IMR-90 (cell line): ENCODE results near the gene DZIP1. TPM values are rescaled to one million over a fixed set of nuclear protein-coding genes. Genes with fewer than 3 reads are reported as not detected.

ENCODE experiments used
- ATAC-seq: fragments of 200-7000 bp; cut with Tn5 transposase; 2 replicates; pipeline ENCODE4 v1.9.1; 2020; ENCODE audit warnings: low read depth, mild to moderate bottlenecking, moderate library complexity
- BruUV-seq: library from RNA; stranded (reverse); fragments of 400-500 nt; replicated peaks from 2 replicates; lab custom pipeline; 2021; lab: Mats Ljungman, UMichigan
- CTCF ChIA-PET: fragments of 300-600 bp; formaldehyde crosslinking; extraction: SDS; loops from one replicate; lab custom pipeline; 2021; ENCODE audit warnings: antibody characterized with exemption; lab: Yijun Ruan, JAX
- POLR2A ChIA-PET: fragments of 300-600 bp; sonication (Branson Sonifier 250); formaldehyde crosslinking; loops from one replicate; lab custom pipeline; 2022; ENCODE audit warnings: antibody characterized with exemption; ENCODE audit not compliant: unreplicated experiment; lab: Charles Lee
- DNase-seq: peaks from one replicate; pipeline ENCODE4 v3.0.0; 2013
- H2AFZ ChIP-seq: replicated peaks from 2 replicates; pipeline ENCODE3; 2013; ENCODE audit warnings: low read length, mild to moderate bottlenecking; ENCODE audit not compliant: poor library complexity
- H2AK5ac ChIP-seq: 2 replicates; pipeline ENCODE4 v1.6.1; 2013; ENCODE audit warnings: low read depth, low read length, inconsistent platforms
- H2AK9ac ChIP-seq: replicated peaks from 2 replicates; pipeline ENCODE3; 2013; ENCODE audit warnings: mild to moderate bottlenecking, low read depth, low read length, moderate library complexity; ENCODE audit not compliant: poor library complexity
- H2BK120ac ChIP-seq: 2 replicates; pipeline ENCODE4 v1.6.1; 2013; ENCODE audit warnings: low read depth, low read length, inconsistent platforms
- H2BK15ac ChIP-seq: 3 replicates; pipeline ENCODE4 v1.6.1; 2013; ENCODE audit warnings: low read depth, low read length, inconsistent platforms
- H2BK20ac ChIP-seq: 2 replicates; pipeline ENCODE4 v1.6.1; 2013; ENCODE audit warnings: low read depth, mild to moderate bottlenecking, inconsistent platforms, low read length, moderate library complexity
- H2BK5ac ChIP-seq: 2 replicates; pipeline ENCODE4 v1.6.1; 2013; ENCODE audit warnings: mild to moderate bottlenecking, low read depth, low read length, inconsistent platforms; ENCODE audit not compliant: poor library complexity, severe bottlenecking
- H3K14ac ChIP-seq: replicated peaks from 2 replicates; pipeline ENCODE4 v1.6.1; 2013; ENCODE audit warnings: low read depth, low read length, inconsistent platforms
- H3K18ac ChIP-seq: 2 replicates; pipeline ENCODE4 v1.6.1; 2013; ENCODE audit warnings: low read depth, low read length, control low read depth
- H3K23ac ChIP-seq: 2 replicates; pipeline ENCODE4 v1.6.1; 2013; ENCODE audit warnings: low read depth, low read length, inconsistent platforms
- H3K27ac ChIP-seq: 2 replicates; pipeline ENCODE4 v1.5.1; 2013; ENCODE audit warnings: mild to moderate bottlenecking, control low read depth, low read length; ENCODE audit not compliant: insufficient read depth
- H3K27me3 ChIP-seq: 2 replicates; pipeline ENCODE4 v1.6.1; 2013; ENCODE audit warnings: low read length; ENCODE audit not compliant: control insufficient read depth, insufficient read depth
- H3K36me3 ChIP-seq: 2 replicates; pipeline ENCODE4 v1.6.1; 2013; ENCODE audit warnings: low read length, mixed read lengths; ENCODE audit not compliant: control insufficient read depth, insufficient read depth
- H3K4ac ChIP-seq: 2 replicates; pipeline ENCODE4 v1.6.1; 2013; ENCODE audit warnings: low read depth, low read length, inconsistent platforms
- H3K4me1 ChIP-seq: 2 replicates; pipeline ENCODE4 v1.6.1; 2013; ENCODE audit warnings: low read length, mixed read lengths; ENCODE audit not compliant: control insufficient read depth, insufficient read depth
- H3K4me2 ChIP-seq: 2 replicates; pipeline ENCODE4 v1.6.1; 2013; ENCODE audit warnings: low read depth, mild to moderate bottlenecking, control low read depth, low read length, moderate library complexity
- H3K4me3 ChIP-seq: 2 replicates; pipeline ENCODE4 v1.5.1; 2013; ENCODE audit warnings: low read depth, mild to moderate bottlenecking, control low read depth, low read length, moderate library complexity; ENCODE audit not compliant: insufficient read depth
- H3K56ac ChIP-seq: 2 replicates; pipeline ENCODE4 v1.6.1; 2013; ENCODE audit warnings: low read length, inconsistent platforms; ENCODE audit not compliant: insufficient read depth; ENCODE audit errors: extremely low read depth
- H3K79me1 ChIP-seq, 2 experiments: 2 replicates each; pipeline ENCODE4 v1.6.1; 2013; ENCODE audit warnings: low read length in 2 of 2, inconsistent platforms in 1 of 2, low read depth in 1 of 2
- H3K9ac ChIP-seq: 2 replicates; pipeline ENCODE4 v1.6.1; 2013; ENCODE audit warnings: low read depth, low read length, control low read depth
- H3K9me1 ChIP-seq: 2 replicates; pipeline ENCODE4 v1.6.1; 2013; ENCODE audit warnings: low read length, inconsistent platforms; ENCODE audit not compliant: insufficient read depth
- H3K9me3 ChIP-seq: 2 replicates; pipeline ENCODE4 v1.6.1; 2013; ENCODE audit warnings: low read length; ENCODE audit not compliant: control insufficient read depth, insufficient read depth
- H4K20me1 ChIP-seq: 2 replicates; pipeline ENCODE4 v1.6.1; 2013; ENCODE audit warnings: low read length, inconsistent platforms; ENCODE audit not compliant: insufficient read depth
- H4K5ac ChIP-seq: 2 replicates; pipeline ENCODE4 v1.6.1; 2013; ENCODE audit warnings: mild to moderate bottlenecking, low read depth, low read length, control low read depth
- H4K8ac ChIP-seq, 2 experiments: 2 replicates each; pipeline ENCODE4 v1.6.1; 2013; ENCODE audit warnings: low read depth in 2 of 2, low read length in 2 of 2, control low read depth in 1 of 2, inconsistent platforms in 1 of 2
- H4K91ac ChIP-seq: 2 replicates; pipeline ENCODE4 v1.6.1; 2013; ENCODE audit warnings: low read depth, low read length, inconsistent platforms; ENCODE audit not compliant: insufficient read depth
- BHLHE40 ChIP-seq: fragments of 150-350 bp; IDR thresholded peaks from 2 replicates; pipeline ENCODE4 v1.6.1; 2016; ENCODE audit warnings: mild to moderate bottlenecking, low read depth, low read length
- CEBPB ChIP-seq: IDR thresholded peaks from 2 replicates; pipeline ENCODE4 v1.6.1; 2012; ENCODE audit warnings: low read depth, low read length, improper control_type of control experiment
- CHD1 ChIP-seq: IDR thresholded peaks from 2 replicates; pipeline ENCODE4 v1.6.1; 2012; ENCODE audit warnings: low read depth, low read length, improper control_type of control experiment
- FOS ChIP-seq: fragments of 150-350 bp; IDR thresholded peaks from 2 replicates; pipeline ENCODE4 v1.6.1; 2016; ENCODE audit warnings: low read depth, low read length
- MAFK ChIP-seq: IDR thresholded peaks from 2 replicates; pipeline ENCODE4 v1.6.1; 2012; ENCODE audit warnings: low read depth, low read length, improper control_type of control experiment
- MAZ ChIP-seq: IDR thresholded peaks from 2 replicates; pipeline ENCODE4 v1.6.1; 2012; ENCODE audit warnings: low read depth, mild to moderate bottlenecking, low read length, improper control_type of control experiment, moderate library complexity, borderline replicate concordance
- MXI1 ChIP-seq: IDR thresholded peaks from 2 replicates; pipeline ENCODE4 v1.6.1; 2012; ENCODE audit warnings: low read depth, mild to moderate bottlenecking, low read length, moderate library complexity, borderline replicate concordance
- NFE2L2 ChIP-seq: fragments of 150-350 bp; IDR thresholded peaks from 2 replicates; pipeline ENCODE4 v1.6.1; 2016; ENCODE audit warnings: low read depth, mild to moderate bottlenecking, low read length
- POLR2A ChIP-seq: IDR thresholded peaks from 2 replicates; pipeline ENCODE4 v1.6.1; 2012; ENCODE audit warnings: mild to moderate bottlenecking, low read depth, low read length
- RAD21 ChIP-seq: IDR thresholded peaks from 2 replicates; pipeline ENCODE4 v1.6.1; 2012; ENCODE audit warnings: low read length, improper control_type of control experiment
- RCOR1 ChIP-seq: IDR thresholded peaks from 2 replicates; pipeline ENCODE4 v1.6.1; 2012; ENCODE audit warnings: mild to moderate bottlenecking, low read length, improper control_type of control experiment; ENCODE audit not compliant: insufficient replicate concordance
- RFX5 ChIP-seq: IDR thresholded peaks from 2 replicates; pipeline ENCODE4 v1.8.0; 2012; ENCODE audit warnings: low read depth, mild to moderate bottlenecking, low read length, moderate library complexity
- SMC3 ChIP-seq: fragments of 150-350 bp; IDR thresholded peaks from 2 replicates; pipeline ENCODE4 v1.6.1; 2016; ENCODE audit warnings: low read depth, mild to moderate bottlenecking, antibody characterized with exemption, low read length, moderate library complexity
- WGBS, 2 experiments: methylation state at CpG; one replicate each; pipeline versions ENCODE4 v1.1.5 to v1.1.7; 2013; ENCODE audit warnings: missing lambda C conversion rate in 2 of 2; ENCODE audit not compliant: insufficient read length in 1 of 2; ENCODE audit errors: extremely low coverage in 2 of 2; 5-methylcytosine and 5-hydroxymethylcytosine counted together
- dilution Hi-C: fragments of 300-500 bp; cut with HindIII; formaldehyde crosslinking; loops from one replicate; pipeline ENCODE4 v1.14.3; 2018; ENCODE audit warnings: low sequenced_read_pairs; ENCODE audit not compliant: unreplicated experiment
- in situ Hi-C: fragments of 300-500 bp; cut with MboI; formaldehyde crosslinking; loops from 3 replicates; pipeline ENCODE4 v1.14.3; 2019; ENCODE audit warnings: low sequenced_read_pairs, inconsistent platforms, mixed read lengths
- intact Hi-C: fragments of 100-400 bp; cut with micrococcal nuclease; formaldehyde crosslinking; loops from 2 replicates; pipeline ENCODE4 v1.10.0; 2022
- polyA plus RNA-seq, 3 experiments: library from polyadenylated mRNA; depleted of rRNA; stranded (reverse); fragments of >200 nt; gene quantifications; 2 replicates each; pipeline ENCODE4 v1.2.3, GENCODE V29; 2012; ENCODE audit warnings: low replicate concordance in 1 of 3
- total RNA-seq: library from RNA; depleted of rRNA; stranded (reverse); fragments of >200 nt; gene quantifications from 2 replicates; pipeline ENCODE4 v1.2.3, GENCODE V29; 2012
- TF ChIP-seq, protein P1 (sequence below): fragments of 150-350 bp; IDR thresholded peaks from 2 replicates; pipeline ENCODE4 v1.6.1; 2017; ENCODE audit warnings: mild to moderate bottlenecking, antibody characterized with exemption, low read length, low read depth
- TF ChIP-seq, protein P2 (sequence below): conservative IDR thresholded peaks from 2 replicates; pipeline ENCODE4 v1.5.1; 2012; ENCODE audit warnings: mild to moderate bottlenecking, low read depth, low read length, improper control_type of control experiment
- TF ChIP-seq, protein P3 (sequence below): fragments of 150-350 bp; IDR thresholded peaks from 2 replicates; pipeline ENCODE4 v1.6.1; 2016; ENCODE audit warnings: low read depth, mild to moderate bottlenecking, low read length, moderate library complexity, borderline replicate concordance

DZIP1 gene
- total and polyA plus RNA-seq, 2 of the 4 experiments (the other 2 are of a cell fraction): 12.2 to 15.9 TPM

DNA sequence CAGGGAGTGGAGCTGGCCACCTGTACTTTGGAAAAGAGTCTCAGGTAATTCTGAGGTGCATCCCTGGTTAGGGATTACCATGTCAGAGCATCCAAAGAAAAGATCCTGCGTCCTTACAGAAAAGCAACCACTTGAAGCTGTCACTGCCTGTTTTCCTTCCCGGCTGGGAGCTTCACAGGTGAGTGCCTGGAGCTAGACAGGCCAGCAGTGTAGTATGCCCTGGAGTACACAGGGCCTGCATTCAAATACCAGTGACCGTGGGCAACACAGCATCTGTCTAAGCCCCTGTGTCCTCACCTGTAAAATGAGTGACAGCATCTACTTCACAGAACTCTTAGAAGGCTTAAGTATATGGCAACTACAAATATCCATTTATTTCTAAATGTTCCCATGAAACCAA lies 29.0 kb downstream of the DZIP1 start:
- dilution Hi-C loops (no loop called here), in situ Hi-C loops (loop anchor here (10.0 kb wide), 1 partner anchor 219 kb away; no protein-coding TSS in a partner anchor), intact Hi-C loops (no loop called here)
- WGBS, 2 experiments: 83% methylated on average over 1 of the region's 3 CpGs; no CpG with 5 or more reads in 1 of the 2 experiments
- Histone ChIP-seq H4K20me1 (no peaks in the 10 kb centered on the region), H2BK5ac (no peak overlapping the region), H2AK9ac (no peak overlapping the region), H3K79me1 (no peaks in the 10 kb centered on the region), H3K4me3 (no peak overlapping the region), H2BK15ac (no peak overlapping the region), H3K56ac (no peak overlapping the region), H4K91ac (no peak overlapping the region), H3K27me3 (no peaks in the 10 kb centered on the region), H3K9ac (no peak overlapping the region), H3K18ac (no peak overlapping the region), H2BK120ac (no peak overlapping the region), H3K9me1 (peaks cover 4% of the 10 kb centered on the region), H4K5ac (no peak overlapping the region), H3K27ac (no peak overlapping the region), H2AFZ (no peak overlapping the region), H4K8ac (no peak overlapping the region), H3K14ac (no peak overlapping the region), H2AK5ac (no peak overlapping the region), H3K4me2 (no peak overlapping the region), H2BK20ac (no peak overlapping the region), H3K23ac (no peak overlapping the region), H3K4me1 (no peaks in the 10 kb centered on the region), H3K9me3 (no peaks in the 10 kb centered on the region; the same call in 1 of the 2 replicates), H3K4ac (no peak overlapping the region), H3K36me3 (peaks cover 45% of the 10 kb centered on the region)
- DNase-seq (no peak), ATAC-seq (no peak)
- TF ChIP-seq RFX5 (no peak), FOS (no peak), RAD21 (no peak), MAFK (no peak), MAZ (no peak), POLR2A (no peak), BHLHE40 (no peak), SMC3 (no peak), MXI1 (no peak), CEBPB (no peak), CHD1 (no peak), RCOR1 (no peak), NFE2L2 (no peak)
- TF ChIP-seq, protein P1, sequence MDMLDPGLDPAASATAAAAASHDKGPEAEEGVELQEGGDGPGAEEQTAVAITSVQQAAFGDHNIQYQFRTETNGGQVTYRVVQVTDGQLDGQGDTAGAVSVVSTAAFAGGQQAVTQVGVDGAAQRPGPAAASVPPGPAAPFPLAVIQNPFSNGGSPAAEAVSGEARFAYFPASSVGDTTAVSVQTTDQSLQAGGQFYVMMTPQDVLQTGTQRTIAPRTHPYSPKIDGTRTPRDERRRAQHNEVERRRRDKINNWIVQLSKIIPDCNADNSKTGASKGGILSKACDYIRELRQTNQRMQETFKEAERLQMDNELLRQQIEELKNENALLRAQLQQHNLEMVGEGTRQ: no peak
- TF ChIP-seq, protein P2, sequence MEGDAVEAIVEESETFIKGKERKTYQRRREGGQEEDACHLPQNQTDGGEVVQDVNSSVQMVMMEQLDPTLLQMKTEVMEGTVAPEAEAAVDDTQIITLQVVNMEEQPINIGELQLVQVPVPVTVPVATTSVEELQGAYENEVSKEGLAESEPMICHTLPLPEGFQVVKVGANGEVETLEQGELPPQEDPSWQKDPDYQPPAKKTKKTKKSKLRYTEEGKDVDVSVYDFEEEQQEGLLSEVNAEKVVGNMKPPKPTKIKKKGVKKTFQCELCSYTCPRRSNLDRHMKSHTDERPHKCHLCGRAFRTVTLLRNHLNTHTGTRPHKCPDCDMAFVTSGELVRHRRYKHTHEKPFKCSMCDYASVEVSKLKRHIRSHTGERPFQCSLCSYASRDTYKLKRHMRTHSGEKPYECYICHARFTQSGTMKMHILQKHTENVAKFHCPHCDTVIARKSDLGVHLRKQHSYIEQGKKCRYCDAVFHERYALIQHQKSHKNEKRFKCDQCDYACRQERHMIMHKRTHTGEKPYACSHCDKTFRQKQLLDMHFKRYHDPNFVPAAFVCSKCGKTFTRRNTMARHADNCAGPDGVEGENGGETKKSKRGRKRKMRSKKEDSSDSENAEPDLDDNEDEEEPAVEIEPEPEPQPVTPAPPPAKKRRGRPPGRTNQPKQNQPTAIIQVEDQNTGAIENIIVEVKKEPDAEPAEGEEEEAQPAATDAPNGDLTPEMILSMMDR: no peak
- TF ChIP-seq, protein P3, sequence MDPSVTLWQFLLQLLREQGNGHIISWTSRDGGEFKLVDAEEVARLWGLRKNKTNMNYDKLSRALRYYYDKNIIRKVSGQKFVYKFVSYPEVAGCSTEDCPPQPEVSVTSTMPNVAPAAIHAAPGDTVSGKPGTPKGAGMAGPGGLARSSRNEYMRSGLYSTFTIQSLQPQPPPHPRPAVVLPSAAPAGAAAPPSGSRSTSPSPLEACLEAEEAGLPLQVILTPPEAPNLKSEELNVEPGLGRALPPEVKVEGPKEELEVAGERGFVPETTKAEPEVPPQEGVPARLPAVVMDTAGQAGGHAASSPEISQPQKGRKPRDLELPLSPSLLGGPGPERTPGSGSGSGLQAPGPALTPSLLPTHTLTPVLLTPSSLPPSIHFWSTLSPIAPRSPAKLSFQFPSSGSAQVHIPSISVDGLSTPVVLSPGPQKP: no peak
- POLR2A ChIA-PET: no interaction called here
- no TSS peak for BruUV-seq
- CTCF ChIA-PET: no interaction called here
